K562 (cell line): ENCODE data around the gene GPR148. TPM values are rescaled to one million over a fixed set of nuclear protein-coding genes. Genes with fewer than 3 reads are reported as not detected.

Source experiments
- CBX5 ChIP-seq: IDR thresholded peaks from 2 replicates; pipeline ENCODE4 v1.6.1; 2014; ENCODE audit warnings: low read depth, borderline replicate concordance
- CBX8 ChIP-seq: fragments of 200-600 bp; sonication (generic); IDR thresholded peaks from 2 replicates; pipeline ENCODE4 v1.6.1; 2012; ENCODE audit warnings: borderline replicate concordance, mixed run types, low read depth, mild to moderate bottlenecking, moderate library complexity, mixed read lengths, low read length, control low read depth, inconsistent platforms; ENCODE audit not compliant: poor library complexity, severe bottlenecking; ENCODE audit errors: extremely low read depth
- EZH2 ChIP-seq: IDR thresholded peaks from 2 replicates; pipeline ENCODE4 v1.6.1; 2012; ENCODE audit warnings: low read depth, mild to moderate bottlenecking, inconsistent platforms, low read length, borderline replicate concordance
- HMG20B ChIP-seq: fragments of 250-450 bp; sonication (Bioruptor Pico); IDR thresholded peaks from 2 replicates; pipeline ENCODE4 v1.5.0; 2021; ENCODE audit warnings: mild to moderate bottlenecking
- MCM3 ChIP-seq: fragments of 450-650 bp; IDR thresholded peaks from 2 replicates; pipeline ENCODE4 v1.6.1; 2016
- MEF2D ChIP-seq: conservative IDR thresholded peaks from 2 replicates; pipeline ENCODE4 v1.6.1; 2016; ENCODE audit warnings: low read depth, missing genetic modification characterization, missing compliant biosample characterization
- MTA2 ChIP-seq: fragments of 450-650 bp; IDR thresholded peaks from 2 replicates; pipeline ENCODE4 v1.6.1; 2016; ENCODE audit warnings: low read depth
- NEUROD1 ChIP-seq: fragments of 150-350 bp; IDR thresholded peaks from 2 replicates; pipeline ENCODE4 v1.6.1; 2014; ENCODE audit warnings: borderline replicate concordance, low read length, low read depth; ENCODE audit not compliant: partially characterized antibody
- PCBP1 ChIP-seq: fragments of 200-400 bp; formaldehyde crosslinking; IDR thresholded peaks from 2 replicates; pipeline ENCODE4 v1.6.1; 2018; ENCODE audit warnings: mild to moderate bottlenecking, low read depth, low read length; ENCODE audit not compliant: poor library complexity, severe bottlenecking
- POLR2AphosphoS2 ChIP-seq: IDR thresholded peaks from 2 replicates; pipeline ENCODE4 v1.6.1; 2012; ENCODE audit warnings: low read length, improper control_type of control experiment
- POLR2H ChIP-seq: IDR thresholded peaks from 2 replicates; pipeline ENCODE4 v1.6.1; 2016; ENCODE audit warnings: missing genetic modification characterization, low read depth, mild to moderate bottlenecking, control low read depth, missing compliant biosample characterization, moderate library complexity
- PTBP1 ChIP-seq: fragments of 200-400 bp; formaldehyde crosslinking; IDR thresholded peaks from 2 replicates; pipeline ENCODE4 v1.6.1; 2017; ENCODE audit warnings: low read depth, low read length
- RBM14 ChIP-seq: fragments of 200-400 bp; formaldehyde crosslinking; IDR thresholded peaks from 2 replicates; pipeline ENCODE4 v1.6.1; 2018; ENCODE audit warnings: low read depth, mild to moderate bottlenecking, low read length, moderate library complexity, borderline replicate concordance; ENCODE audit not compliant: insufficient read depth
- RBM39 ChIP-seq: fragments of 200-400 bp; formaldehyde crosslinking; optimal IDR thresholded peaks from 2 replicates; pipeline ENCODE3; 2018; ENCODE audit warnings: low read depth, low read length
- SMARCC2 ChIP-seq: fragments of 450-650 bp; IDR thresholded peaks from 2 replicates; pipeline ENCODE4 v1.6.1; 2017; ENCODE audit warnings: antibody characterized with exemption, moderate library complexity, mild to moderate bottlenecking, low read depth
- XRCC4 ChIP-seq: IDR thresholded peaks from one replicate; pipeline ENCODE4 v1.6.1; 2011; ENCODE audit not compliant: insufficient read depth, insufficient read length; ENCODE audit errors: extremely low read depth
- ZNF175 ChIP-seq: fragments of 200-800 bp; sonication (Bioruptor generic); IDR thresholded peaks from 2 replicates; pipeline ENCODE4 v1.6.1; 2016; ENCODE audit warnings: low read depth, mild to moderate bottlenecking, missing genetic modification characterization, missing compliant biosample characterization
- ZNF668 ChIP-seq: fragments of 250-450 bp; sonication (Bioruptor Pico); IDR thresholded peaks from 2 replicates; pipeline ENCODE4 v1.8.0; 2022; ENCODE audit warnings: mild to moderate bottlenecking, inconsistent platforms
- ZNF695 ChIP-seq: fragments of 450-650 bp; formaldehyde crosslinking; IDR thresholded peaks from 2 replicates; pipeline ENCODE4 v1.4.0; 2020; ENCODE audit warnings: mild to moderate bottlenecking, moderate library complexity
- polyA plus RNA-seq, 8 experiments: library from polyadenylated mRNA; depleted of rRNA in 4 of 8; stranded (reverse) in 5 of 8; unstranded in 3 of 8; fragments of >200 nt; fragmentation: Nextera tagmentation in 2 of 8; fragmentation: Illumina TruSeq in 1 of 8; extraction: Ambion mirVana in 2 of 8; extraction: Trizol in 1 of 8; gene quantifications; 2 replicates each; pipeline versions ENCODE4 v1.2.1 to v1.2.3, GENCODE V29; 2011 to 2014; ENCODE audit warnings: inconsistent platforms in 1 of 8, missing spikeins in 1 of 8
- total RNA-seq, 7 experiments: library from RNA; depleted of rRNA in 6 of 7; stranded (reverse); fragments of >200 nt in 6 of 7; fragmentation: Illumina TruSeq in 2 of 7; extraction: Trizol in 2 of 7; gene quantifications; 2 replicates each; pipeline versions ENCODE4 v1.2.1 to v1.2.3, GENCODE V29; 2011 to 2021; ENCODE audit warnings: low replicate concordance in 1 of 7
- TF ChIP-seq, protein P1 (sequence below): fragments of 450-650 bp; formaldehyde crosslinking; IDR thresholded peaks from 2 replicates; pipeline ENCODE4 v1.4.0; 2020; ENCODE audit warnings: mild to moderate bottlenecking, moderate library complexity
- TF ChIP-seq, protein P2 (sequence below): fragments of 150-350 bp; conservative IDR thresholded peaks from 2 replicates; pipeline ENCODE4 v1.6.1; 2014; ENCODE audit warnings: low read length
- TF ChIP-seq, protein P3 (sequence below): fragments of 450-650 bp; IDR thresholded peaks from 2 replicates; pipeline ENCODE4 v1.6.1; 2016; ENCODE audit warnings: borderline replicate concordance

The GPR148 gene
- total and polyA plus RNA-seq, 9 of the 15 experiments (the other 6 are each of a cell fraction or from before 2014, with no cell fraction given), result not detected

DNA sequence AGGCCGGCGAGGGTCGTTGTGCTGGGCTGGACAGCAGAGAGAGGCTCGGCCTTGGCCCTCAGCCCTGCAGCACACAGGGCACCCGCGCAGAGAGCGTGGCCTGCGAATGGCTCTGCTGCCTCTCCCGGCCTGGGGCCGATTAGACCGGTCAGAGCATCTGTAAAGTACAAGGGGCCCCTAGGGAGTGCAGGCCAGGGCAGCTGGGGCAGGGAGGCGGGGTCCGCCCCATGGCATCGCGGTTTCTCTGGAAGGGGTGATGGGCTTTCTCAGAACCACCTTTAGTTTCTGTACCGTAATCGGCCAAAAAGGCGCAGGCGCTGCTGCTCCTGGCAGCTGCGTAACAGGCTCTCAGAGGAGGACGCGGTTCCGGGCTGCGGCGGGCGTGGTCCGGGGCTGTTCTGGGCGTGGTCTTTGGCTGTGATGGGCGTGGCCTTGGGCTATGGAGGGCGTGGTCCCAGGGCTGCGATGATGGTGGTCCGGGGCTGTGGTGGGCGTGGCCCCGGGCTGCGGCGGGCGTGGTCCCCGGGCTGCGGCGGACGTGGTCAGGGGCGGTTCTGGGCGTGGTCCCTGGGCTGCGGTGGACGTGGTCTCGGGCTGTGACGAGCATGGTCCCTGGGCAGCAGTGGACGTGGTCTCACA, 1.5 kb upstream of the GPR148 start (continued):
- TF ChIP-seq EZH2 (no peak), RBM14 (no peak), ZNF175 (CRISPR knock-in tag) (no peak), ZNF668 (no peak), RBM39 (no peak), ZNF695 (CRISPR knock-in tag) (no peak), MEF2D (no peak), HMG20B (CRISPR knock-in tag) (no peak), CBX5 (0 out of 2 replicates have a peak, but pooled peaks have one; percentile 19), PTBP1 (no peak), NEUROD1 (peak; percentile 10), PCBP1 (peak; percentile 69), XRCC4 (no peak), POLR2H (tag) (no peak), MCM3 (no peak), MTA2 (no peak), POLR2AphosphoS2 (no peak), CBX8 (no peak), SMARCC2 (no peak)
- TF ChIP-seq, protein P1, sequence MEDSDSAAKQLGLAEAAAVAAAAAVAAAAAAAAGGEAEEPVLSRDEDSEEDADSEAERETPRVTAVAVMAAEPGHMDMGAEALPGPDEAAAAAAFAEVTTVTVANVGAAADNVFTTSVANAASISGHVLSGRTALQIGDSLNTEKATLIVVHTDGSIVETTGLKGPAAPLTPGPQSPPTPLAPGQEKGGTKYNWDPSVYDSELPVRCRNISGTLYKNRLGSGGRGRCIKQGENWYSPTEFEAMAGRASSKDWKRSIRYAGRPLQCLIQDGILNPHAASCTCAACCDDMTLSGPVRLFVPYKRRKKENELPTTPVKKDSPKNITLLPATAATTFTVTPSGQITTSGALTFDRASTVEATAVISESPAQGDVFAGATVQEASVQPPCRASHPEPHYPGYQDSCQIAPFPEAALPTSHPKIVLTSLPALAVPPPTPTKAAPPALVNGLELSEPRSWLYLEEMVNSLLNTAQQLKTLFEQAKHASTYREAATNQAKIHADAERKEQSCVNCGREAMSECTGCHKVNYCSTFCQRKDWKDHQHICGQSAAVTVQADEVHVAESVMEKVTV, result no peak
- TF ChIP-seq, protein P2, sequence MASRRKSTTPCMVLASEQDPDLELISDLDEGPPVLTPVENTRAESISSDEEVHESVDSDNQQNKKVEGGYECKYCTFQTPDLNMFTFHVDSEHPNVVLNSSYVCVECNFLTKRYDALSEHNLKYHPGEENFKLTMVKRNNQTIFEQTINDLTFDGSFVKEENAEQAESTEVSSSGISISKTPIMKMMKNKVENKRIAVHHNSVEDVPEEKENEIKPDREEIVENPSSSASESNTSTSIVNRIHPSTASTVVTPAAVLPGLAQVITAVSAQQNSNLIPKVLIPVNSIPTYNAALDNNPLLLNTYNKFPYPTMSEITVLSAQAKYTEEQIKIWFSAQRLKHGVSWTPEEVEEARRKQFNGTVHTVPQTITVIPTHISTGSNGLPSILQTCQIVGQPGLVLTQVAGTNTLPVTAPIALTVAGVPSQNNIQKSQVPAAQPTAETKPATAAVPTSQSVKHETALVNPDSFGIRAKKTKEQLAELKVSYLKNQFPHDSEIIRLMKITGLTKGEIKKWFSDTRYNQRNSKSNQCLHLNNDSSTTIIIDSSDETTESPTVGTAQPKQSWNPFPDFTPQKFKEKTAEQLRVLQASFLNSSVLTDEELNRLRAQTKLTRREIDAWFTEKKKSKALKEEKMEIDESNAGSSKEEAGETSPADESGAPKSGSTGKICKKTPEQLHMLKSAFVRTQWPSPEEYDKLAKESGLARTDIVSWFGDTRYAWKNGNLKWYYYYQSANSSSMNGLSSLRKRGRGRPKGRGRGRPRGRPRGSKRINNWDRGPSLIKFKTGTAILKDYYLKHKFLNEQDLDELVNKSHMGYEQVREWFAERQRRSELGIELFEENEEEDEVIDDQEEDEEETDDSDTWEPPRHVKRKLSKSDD, result no peak
- TF ChIP-seq, protein P3, sequence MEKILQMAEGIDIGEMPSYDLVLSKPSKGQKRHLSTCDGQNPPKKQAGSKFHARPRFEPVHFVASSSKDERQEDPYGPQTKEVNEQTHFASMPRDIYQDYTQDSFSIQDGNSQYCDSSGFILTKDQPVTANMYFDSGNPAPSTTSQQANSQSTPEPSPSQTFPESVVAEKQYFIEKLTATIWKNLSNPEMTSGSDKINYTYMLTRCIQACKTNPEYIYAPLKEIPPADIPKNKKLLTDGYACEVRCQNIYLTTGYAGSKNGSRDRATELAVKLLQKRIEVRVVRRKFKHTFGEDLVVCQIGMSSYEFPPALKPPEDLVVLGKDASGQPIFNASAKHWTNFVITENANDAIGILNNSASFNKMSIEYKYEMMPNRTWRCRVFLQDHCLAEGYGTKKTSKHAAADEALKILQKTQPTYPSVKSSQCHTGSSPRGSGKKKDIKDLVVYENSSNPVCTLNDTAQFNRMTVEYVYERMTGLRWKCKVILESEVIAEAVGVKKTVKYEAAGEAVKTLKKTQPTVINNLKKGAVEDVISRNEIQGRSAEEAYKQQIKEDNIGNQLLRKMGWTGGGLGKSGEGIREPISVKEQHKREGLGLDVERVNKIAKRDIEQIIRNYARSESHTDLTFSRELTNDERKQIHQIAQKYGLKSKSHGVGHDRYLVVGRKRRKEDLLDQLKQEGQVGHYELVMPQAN, result no peak
